ENCODE data around the gene ATAD3A.
"Not testable (repeated sequence)": the region's sequence is repeated elsewhere in the genome, so short reads cannot be mapped to it uniquely, and the experiment has no call there.

The ATAD3A gene

GRCh38 chr1:1523226-1523625, 11.3 kb downstream of the ATAD3A start:
- not testable (repeated sequence) for DNase-seq (ENCODE audit: low read depth in 2 of 2)

- DNase-seq (ENCODE audit: low read depth in 2 of 2): not testable (repeated sequence)
Measured at GRCh38 chr1:1523651-1524050, 11.7 kb downstream of the ATAD3A start.

DNA sequence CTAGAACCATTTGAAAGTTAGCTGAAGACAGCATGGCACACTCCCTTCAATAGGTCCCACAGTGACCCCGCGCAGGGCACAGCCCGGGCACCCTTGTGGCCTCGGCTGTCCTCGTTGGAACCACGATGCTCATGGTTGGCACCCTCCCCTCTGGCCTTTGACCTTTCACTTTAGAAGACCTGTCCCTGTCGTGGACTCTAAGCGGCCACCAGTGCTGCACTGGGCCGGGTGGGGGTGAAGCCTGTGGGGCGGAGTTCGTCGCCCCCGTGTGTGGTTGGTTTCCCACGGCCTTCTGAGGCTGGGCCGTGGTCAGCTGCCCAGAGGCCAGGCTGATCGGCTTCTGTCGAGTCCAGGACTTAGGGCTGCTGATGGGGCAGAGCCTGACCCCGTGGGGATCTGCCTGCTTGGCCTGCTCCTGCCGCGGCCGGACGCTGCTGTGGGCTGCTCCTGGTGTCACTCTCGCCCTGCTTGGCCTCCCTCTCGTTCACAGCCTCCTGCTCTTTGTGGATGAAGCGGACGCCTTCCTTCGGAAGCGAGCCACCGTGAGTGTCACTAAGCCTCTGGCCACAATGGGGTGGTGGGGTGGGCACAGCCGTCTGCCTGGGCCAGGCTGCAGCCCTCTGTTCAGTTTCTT, 12.9 kb downstream of the ATAD3A start:
- DNase-seq (ENCODE audit: low read depth in 2 of 2): not testable (repeated sequence)

DNA sequence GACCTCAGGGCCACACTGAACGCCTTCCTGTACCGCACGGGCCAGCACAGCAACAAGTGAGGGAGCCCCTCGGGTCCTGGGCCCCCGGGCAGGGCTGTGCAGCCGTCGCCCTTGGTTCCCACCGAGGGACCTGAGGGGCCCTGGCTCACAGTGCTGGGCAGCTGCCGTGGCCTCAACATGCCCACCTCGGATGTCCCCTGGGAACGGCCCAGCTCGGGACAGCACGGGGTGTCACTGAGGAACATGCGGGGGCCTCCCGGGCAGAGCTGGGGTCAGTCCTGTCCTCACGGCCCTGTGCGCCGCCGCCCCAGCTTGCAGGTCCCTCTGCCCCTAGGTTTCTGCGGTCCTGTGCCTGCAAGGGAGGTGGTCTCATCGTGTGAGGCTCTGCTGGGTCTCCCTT, 14.5 kb downstream of the ATAD3A start:
- not testable (repeated sequence) for DNase-seq (ENCODE audit: low read depth in 2 of 2)

- DNase-seq (ENCODE audit: low read depth in 2 of 2): no peak
Measured at GRCh38 chr1:1527092-1527816, 15.3 kb downstream of the ATAD3A start.

- DNase-seq (ENCODE audit: low read depth in 2 of 2): no peak
Measured at GRCh38 chr1:1528301-1529267, 16.6 kb downstream of the ATAD3A start.

DNA sequence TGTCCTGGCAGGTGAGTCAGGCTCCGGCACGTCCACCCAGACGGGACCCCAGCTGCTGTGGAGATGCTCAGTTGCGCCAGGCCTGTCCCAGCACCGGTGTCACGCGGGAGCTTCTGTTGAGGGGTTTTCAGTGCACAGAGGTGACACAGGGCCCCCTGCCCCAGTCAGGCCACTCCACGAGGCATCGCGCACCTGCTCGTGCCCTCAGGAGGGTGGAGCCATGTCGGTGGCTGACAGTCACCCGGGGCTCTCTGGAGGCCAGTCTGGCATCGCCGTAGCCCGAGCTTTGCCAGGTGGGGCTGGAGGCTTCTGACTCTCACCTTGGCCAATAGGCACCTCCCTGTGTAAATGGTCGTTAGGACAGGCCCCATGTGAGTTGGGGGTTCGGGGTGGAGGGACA, 17.4 kb downstream of the ATAD3A start:
- no peak for DNase-seq (ENCODE audit: low read depth in 2 of 2)

- no peak for DNase-seq (ENCODE audit: low read depth in 2 of 2)
Measured at GRCh38 chr1:1529936-1530335, 18.0 kb downstream of the ATAD3A start.

GRCh38 chr1:1531947-1532346, 20.0 kb downstream of the ATAD3A start:
- DNase-seq (ENCODE audit: low read depth in 2 of 2): no peak

- not testable (repeated sequence) for DNase-seq (ENCODE audit: low read depth in 2 of 2)
Measured at GRCh38 chr1:1533176-1533893, 21.4 kb downstream of the ATAD3A start.

GRCh38 chr1:1533894-1534291, 21.9 kb downstream of the ATAD3A start:
- not testable (repeated sequence) for DNase-seq (ENCODE audit: low read depth in 2 of 2)

GRCh38 chr1:1534401-1535154, 22.6 kb downstream of the ATAD3A start:
- DNase-seq (ENCODE audit: low read depth in 2 of 2): no peak

DNA sequence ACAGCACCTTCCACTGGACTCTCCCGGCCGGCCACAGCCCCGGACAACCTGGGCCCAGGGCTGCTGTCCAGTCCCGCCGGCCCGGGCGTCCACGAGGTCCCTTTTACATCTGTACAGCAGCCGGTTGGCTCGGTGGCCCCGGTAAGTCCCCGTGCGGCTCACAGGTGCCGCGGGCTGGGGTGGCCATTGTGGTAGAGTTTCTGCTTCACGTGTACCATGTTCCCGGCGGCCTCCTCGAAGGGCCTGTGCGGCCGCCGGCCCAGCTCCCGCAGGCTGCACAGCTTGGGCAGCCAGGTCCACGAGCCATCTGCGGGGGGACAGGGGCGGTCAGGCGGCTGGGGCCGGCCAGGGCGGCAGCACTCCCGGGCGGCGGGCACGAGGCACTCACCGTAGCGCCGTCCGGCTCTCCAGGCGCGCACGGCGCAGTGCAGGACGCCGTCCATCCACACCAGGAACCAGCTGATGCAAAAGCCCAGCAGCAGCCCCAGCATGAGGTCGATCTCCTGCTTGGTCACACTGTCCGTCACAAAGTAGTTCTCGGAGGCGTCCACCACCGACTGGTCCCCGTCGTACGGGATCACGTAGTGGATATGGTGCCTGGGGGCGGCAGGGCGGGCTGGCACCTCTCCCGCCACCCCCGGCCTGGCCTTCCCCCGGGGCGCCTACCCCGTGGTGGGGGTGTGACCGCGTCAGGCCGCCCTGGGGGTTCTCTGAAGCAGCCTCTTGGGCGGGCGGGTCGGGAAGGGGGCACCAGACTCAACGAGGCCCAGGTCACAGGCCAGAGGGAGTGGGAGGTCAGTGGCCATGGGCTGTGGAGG, 23.4 kb downstream of the ATAD3A start:
- no peak for DNase-seq (ENCODE audit: low read depth in 2 of 2)

- DNase-seq (ENCODE audit: low read depth in 2 of 2): no peak
Measured at GRCh38 chr1:1536019-1536937, 24.3 kb downstream of the ATAD3A start.

- DNase-seq (ENCODE audit: low read depth in 2 of 2): no peak
Measured at GRCh38 chr1:1536938-1537546, 25.1 kb downstream of the ATAD3A start.

DNA sequence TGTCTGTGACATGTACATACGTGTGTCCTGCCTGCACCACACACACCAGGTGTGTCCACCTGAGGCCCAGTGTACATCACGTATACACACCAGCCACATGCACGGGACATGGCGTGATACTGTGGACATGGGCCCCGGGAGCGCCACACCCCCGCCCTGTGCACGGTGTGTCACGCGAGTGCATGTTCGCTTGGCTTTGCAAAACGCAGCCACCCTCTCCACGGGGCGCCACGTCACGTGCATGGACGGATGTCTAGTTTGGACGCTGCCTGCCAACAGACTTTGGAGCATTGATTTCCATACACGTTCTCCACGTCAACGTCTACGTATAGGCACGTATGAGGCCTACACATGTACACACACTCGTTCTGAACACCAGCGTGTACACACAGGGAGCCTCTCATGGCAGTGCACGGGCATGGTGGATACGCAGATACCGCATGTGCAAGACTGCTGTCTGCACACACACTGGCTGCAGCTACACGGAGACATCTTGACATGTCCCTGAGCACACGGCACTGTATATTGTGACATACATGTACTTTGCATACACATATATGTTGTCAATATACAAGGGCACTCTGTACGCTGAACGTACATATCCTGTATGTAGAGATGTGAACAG, 25.8 kb downstream of the ATAD3A start:
- no peak for DNase-seq (ENCODE audit: low read depth in 2 of 2)

GRCh38 chr1:1538334-1538733, 26.4 kb downstream of the ATAD3A start:
- DNase-seq (ENCODE audit: low read depth in 2 of 2): no peak

- no peak for DNase-seq (ENCODE audit: low read depth in 2 of 2)
Measured at GRCh38 chr1:1538989-1539309, 27.0 kb downstream of the ATAD3A start.
